Astrocyte (in vitro differentiated cells and primary cell): ENCODE results near the gene CIDEC. TPM values are rescaled to one million over a fixed set of nuclear protein-coding genes. Genes with fewer than 3 reads are reported as not detected.

ENCODE experiments used
- DNase-seq: peaks from one replicate; pipeline ENCODE4 v3.0.0-alpha.2; 2010; ENCODE audit warnings: low read depth
- FAIRE-seq: peaks from 2 replicates; lab custom pipeline; 2011; peaks lifted over from hg19 to GRCh38; lab: Jason Lieb, UNC
- H2AFZ ChIP-seq: 2 replicates; pipeline ENCODE4 v1.6.0; 2012; ENCODE audit warnings: low read depth, low read length, inconsistent platforms
- H3K27ac ChIP-seq: 2 replicates; pipeline ENCODE4 v1.5.1; 2011; ENCODE audit warnings: low read depth, low read length, inconsistent platforms
- H3K27me3 ChIP-seq: 2 replicates; pipeline ENCODE4 v1.6.0; 2011; ENCODE audit warnings: low read length, inconsistent platforms; ENCODE audit not compliant: insufficient read depth
- H3K36me3 ChIP-seq: 2 replicates; pipeline ENCODE4 v1.5.1; 2011; ENCODE audit warnings: low read length, inconsistent platforms; ENCODE audit not compliant: insufficient read depth
- H3K4me1 ChIP-seq: 2 replicates; pipeline ENCODE4 v1.5.1; 2011; ENCODE audit warnings: low read length, inconsistent platforms; ENCODE audit not compliant: insufficient read depth
- H3K4me2 ChIP-seq: 2 replicates; pipeline ENCODE4 v1.6.0; 2012; ENCODE audit warnings: low read length, inconsistent platforms
- H3K4me3 ChIP-seq: 2 replicates; pipeline ENCODE4 v1.5.1; 2011; ENCODE audit warnings: low read depth, mild to moderate bottlenecking, low read length, inconsistent platforms; ENCODE audit not compliant: insufficient read depth
- H3K79me2 ChIP-seq: 2 replicates; pipeline ENCODE4 v1.6.0; 2012; ENCODE audit warnings: mild to moderate bottlenecking, low read length, inconsistent platforms; ENCODE audit not compliant: insufficient read depth
- H3K9ac ChIP-seq: 2 replicates; pipeline ENCODE4 v1.6.0; 2012; ENCODE audit warnings: mild to moderate bottlenecking, low read length, inconsistent platforms
- H3K9me3 ChIP-seq: 2 replicates; pipeline ENCODE4 v1.5.1; 2012; ENCODE audit warnings: low read depth, mild to moderate bottlenecking, low read length, inconsistent platforms; ENCODE audit not compliant: insufficient read depth
- H4K20me1 ChIP-seq: 2 replicates; pipeline ENCODE4 v1.6.0; 2012; ENCODE audit warnings: low read length, inconsistent platforms; ENCODE audit not compliant: insufficient read depth
- H3K27ac Mint-ChIP-seq: one replicate; pipeline ENCODE4 v1.8.0; 2021; ENCODE audit warnings: mild to moderate bottlenecking, mixed read lengths; ENCODE audit not compliant: unreplicated experiment
- H3K27me3 Mint-ChIP-seq: one replicate; pipeline ENCODE4 v1.8.0; 2021; ENCODE audit warnings: low read depth, mixed read lengths; ENCODE audit not compliant: unreplicated experiment
- H3K36me3 Mint-ChIP-seq: one replicate; pipeline ENCODE4 v1.8.0; 2021; ENCODE audit warnings: low read depth, mixed read lengths; ENCODE audit not compliant: unreplicated experiment
- H3K4me1 Mint-ChIP-seq: one replicate; pipeline ENCODE4 v1.8.0; 2021; ENCODE audit warnings: low read depth, mixed read lengths; ENCODE audit not compliant: unreplicated experiment
- H3K4me3 Mint-ChIP-seq: one replicate; pipeline ENCODE4 v1.8.0; 2021; ENCODE audit warnings: mild to moderate bottlenecking, moderate library complexity, mixed read lengths; ENCODE audit not compliant: unreplicated experiment
- H3K9me3 Mint-ChIP-seq: one replicate; pipeline ENCODE4 v1.8.0; 2021; ENCODE audit warnings: mild to moderate bottlenecking, mixed read lengths; ENCODE audit not compliant: unreplicated experiment
- CTCF ChIP-seq: IDR thresholded peaks from 2 replicates; pipeline ENCODE4 v1.5.1; 2011; ENCODE audit warnings: low read depth, mild to moderate bottlenecking, inconsistent platforms, low read length, moderate library complexity; ENCODE audit not compliant: insufficient read depth
- EZH2 ChIP-seq: IDR thresholded peaks from 2 replicates; pipeline ENCODE4 v1.6.1; 2012; ENCODE audit warnings: mild to moderate bottlenecking, low read length, inconsistent platforms; ENCODE audit not compliant: insufficient read depth
- total RNA-seq: library from RNA; stranded (reverse); gene quantifications from 2 replicates; pipeline ENCODE4 v1.2.1, GENCODE V29; 2021

The CIDEC gene
- total RNA-seq, 1 donor from 2014 or later = not detected

GRCh38 chr3:9863058-9863772, 16.8 kb downstream of the CIDEC start:
- TF ChIP-seq CTCF (no peak), EZH2 (no peak)
- H3K4me2 ChIP-seq = peak overlapping the region; percentile 62
- no peak overlapping the region for H3K4me3 Mint-ChIP-seq
- H3K27me3 Mint-ChIP-seq = peaks cover 7% of the 10 kb centered on the region
- H3K9me3 Mint-ChIP-seq = no peaks in the 10 kb centered on the region
- no peak overlapping the region for H3K27ac ChIP-seq
- H2AFZ ChIP-seq = peak overlapping the region; percentile 67
- FAIRE-seq (no peak), DNase-seq (no peak)
- H3K27ac Mint-ChIP-seq = no peak overlapping the region
- peaks cover 7% of the 10 kb centered on the region for H3K4me1 Mint-ChIP-seq
- no peaks in the 10 kb centered on the region for H3K79me2 ChIP-seq
- H3K36me3 Mint-ChIP-seq = no peaks in the 10 kb centered on the region
- no peaks in the 10 kb centered on the region for H3K27me3 ChIP-seq
- no peaks in the 10 kb centered on the region for H3K9me3 ChIP-seq
- no peak overlapping the region for H3K4me3 ChIP-seq
- peaks cover 9% of the 10 kb centered on the region for H3K4me1 ChIP-seq
- no peaks in the 10 kb centered on the region for H3K36me3 ChIP-seq
- H3K9ac ChIP-seq = no peak overlapping the region
- H4K20me1 ChIP-seq = no peaks in the 10 kb centered on the region

- Histone ChIP-seq H3K79me2 (no peaks in the 10 kb centered on the region), H3K36me3 (no peaks in the 10 kb centered on the region), H3K27ac (no peak overlapping the region), H3K4me1 (peaks cover 9% of the 10 kb centered on the region), H3K9ac (no peak overlapping the region), H2AFZ (peak overlapping the region; percentile 67), H3K27me3 (no peaks in the 10 kb centered on the region), H3K4me2 (peak overlapping the region; percentile 62), H4K20me1 (no peaks in the 10 kb centered on the region), H3K4me3 (no peak overlapping the region), H3K9me3 (no peaks in the 10 kb centered on the region)
- DNase-seq (no peak), FAIRE-seq (no peak)
- H3K9me3 Mint-ChIP-seq = no peaks in the 10 kb centered on the region
- H3K4me1 Mint-ChIP-seq = peaks cover 7% of the 10 kb centered on the region
- no peak overlapping the region for H3K27ac Mint-ChIP-seq
- TF ChIP-seq CTCF (no peak), EZH2 (no peak)
- peaks cover 7% of the 10 kb centered on the region for H3K27me3 Mint-ChIP-seq
- no peaks in the 10 kb centered on the region for H3K36me3 Mint-ChIP-seq
- H3K4me3 Mint-ChIP-seq = no peak overlapping the region
Observed at GRCh38 chr3:9862391-9863057, 17.5 kb downstream of the CIDEC start.
